Mucosa of gallbladder (tissue), 1 donor: ENCODE results near the gene MIA3. TPM values are rescaled to one million over a fixed set of nuclear protein-coding genes. Genes with fewer than 3 reads are reported as not detected.
A peak's percentile ranks its signal among the peaks of the same experiment; 100 is the strongest.
"Not testable (repeated sequence)": the region's sequence is repeated elsewhere in the genome, so short reads cannot be mapped to it uniquely, and the experiment has no call there.

Experiments
- DNase-seq: peaks from one replicate; pipeline ENCODE4 v3.0.0-alpha.2; 2020; ENCODE audit warnings: low spot score
- total RNA-seq: library from RNA; stranded (reverse); gene quantifications from one replicate; pipeline ENCODE4 v1.2.1, GENCODE V29; 2021
- donor health status: DM: no; HTN: no; CAD: no.

MIA3 gene
- total RNA-seq, 1 donor from 2014 or later, result 78.6 TPM

DNA sequence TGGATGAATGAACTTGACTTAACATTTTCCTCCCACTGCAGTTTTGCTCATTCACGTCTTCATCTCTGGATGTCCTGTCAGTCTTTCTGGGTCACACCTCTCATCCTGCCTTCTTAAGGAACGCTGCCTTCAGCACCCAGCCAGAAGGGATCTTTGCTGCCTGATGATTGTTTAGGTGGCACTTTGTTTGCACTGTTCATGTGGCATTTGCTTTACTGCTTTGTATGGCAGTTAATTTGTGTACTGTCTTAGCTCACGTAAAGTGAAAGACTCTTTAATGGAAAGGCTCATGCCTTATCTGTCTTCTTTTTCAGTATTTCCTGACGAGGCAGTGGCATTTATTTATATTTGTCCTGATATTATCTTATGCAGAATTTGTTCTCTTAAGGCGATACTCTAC, 4.9 kb downstream of the MIA3 start:
- no peak for DNase-seq

DNA sequence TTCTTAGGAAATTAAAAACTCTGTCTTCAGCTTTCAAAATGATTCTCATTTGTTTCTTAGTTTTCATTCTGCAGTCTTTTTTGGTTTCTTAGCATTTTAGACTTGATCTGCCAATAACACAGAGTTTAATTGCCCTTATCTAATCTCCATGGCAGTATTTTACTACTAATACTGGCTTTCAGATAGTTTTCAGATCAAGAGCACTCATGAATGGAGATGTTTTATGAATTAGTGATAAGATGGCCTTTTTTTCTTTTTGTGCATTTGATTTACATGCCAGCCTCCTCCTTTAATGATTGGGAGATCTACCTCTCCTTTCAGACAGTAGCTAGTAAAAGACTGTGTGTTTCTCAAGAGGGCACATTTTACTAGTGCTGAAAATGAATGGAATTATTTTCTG, 5.6 kb downstream of the MIA3 start:
- DNase-seq, result no peak

DNA sequence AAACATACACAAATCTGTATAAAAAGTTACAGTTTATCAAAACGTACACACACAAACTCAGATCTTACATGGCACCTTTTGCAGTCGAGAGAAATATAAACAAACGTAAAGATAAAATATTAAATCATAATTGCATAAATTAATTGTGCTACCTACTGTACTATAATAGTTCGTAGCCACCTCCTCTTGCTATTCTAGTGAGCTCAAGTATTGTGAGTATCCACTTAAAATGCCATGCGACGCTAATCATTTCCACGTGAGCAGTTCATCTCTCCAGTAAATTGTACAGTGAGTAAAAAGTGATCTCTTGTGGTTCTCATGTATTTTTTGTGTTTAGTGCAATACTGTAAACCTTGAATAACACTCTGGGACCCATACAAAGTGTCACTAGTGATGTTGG, 6.3 kb downstream of the MIA3 start:
- DNase-seq, result no peak

GRCh38 chr1:222627232-222627631, 9.3 kb downstream of the MIA3 start:
- DNase-seq, result no peak

DNA sequence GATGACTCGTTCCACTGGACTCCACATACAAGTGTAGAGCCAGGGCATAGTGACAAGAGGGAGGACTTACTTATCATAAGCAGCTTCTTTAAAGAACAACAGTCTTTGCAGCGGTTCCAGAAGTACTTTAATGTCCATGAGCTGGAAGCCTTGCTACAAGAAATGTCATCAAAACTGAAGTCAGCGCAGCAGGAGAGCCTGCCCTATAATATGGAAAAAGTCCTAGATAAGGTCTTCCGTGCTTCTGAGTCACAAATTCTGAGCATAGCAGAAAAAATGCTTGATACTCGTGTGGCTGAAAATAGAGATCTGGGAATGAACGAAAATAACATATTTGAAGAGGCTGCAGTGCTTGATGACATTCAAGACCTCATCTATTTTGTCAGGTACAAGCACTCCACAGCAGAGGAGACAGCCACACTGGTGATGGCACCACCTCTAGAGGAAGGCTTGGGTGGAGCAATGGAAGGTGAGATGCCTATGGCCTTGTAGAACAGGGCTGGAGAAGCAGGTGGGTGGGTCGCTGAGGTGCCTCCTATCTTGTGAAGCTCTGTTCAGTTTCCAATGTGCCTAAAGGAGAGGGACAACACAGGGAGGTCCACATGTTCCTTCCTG, 12.1 kb downstream of the MIA3 start:
- no peak for DNase-seq

GRCh38 chr1:222631611-222632208, 13.8 kb downstream of the MIA3 start:
- no peak for DNase-seq

DNA sequence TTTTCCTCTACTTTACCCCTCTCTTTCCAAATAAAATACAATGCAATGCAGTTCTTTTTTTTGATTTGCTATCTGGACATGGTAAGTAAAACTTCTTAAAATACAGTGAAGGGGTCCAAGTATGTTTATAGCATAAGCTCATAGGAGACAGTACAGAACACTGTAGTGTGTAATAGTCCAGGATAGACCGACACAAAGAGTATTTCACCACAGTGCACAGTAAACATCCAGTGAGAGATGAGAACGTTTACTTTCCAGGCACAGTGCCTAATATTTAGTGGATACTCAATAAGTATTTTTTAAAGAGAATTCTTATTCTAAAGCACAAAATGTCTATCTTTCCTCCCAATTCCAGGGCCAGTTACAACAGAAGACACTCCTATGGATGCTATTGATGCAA, 14.9 kb downstream of the MIA3 start:
- DNase-seq, result no peak

GRCh38 chr1:222634180-222635013, 16.5 kb downstream of the MIA3 start:
- DNase-seq, result peak; percentile 89

- DNase-seq, result no peak
These were observed 23.5 kb downstream of the MIA3 start for GRCh38 chr1:222641269-222641948.

DNA sequence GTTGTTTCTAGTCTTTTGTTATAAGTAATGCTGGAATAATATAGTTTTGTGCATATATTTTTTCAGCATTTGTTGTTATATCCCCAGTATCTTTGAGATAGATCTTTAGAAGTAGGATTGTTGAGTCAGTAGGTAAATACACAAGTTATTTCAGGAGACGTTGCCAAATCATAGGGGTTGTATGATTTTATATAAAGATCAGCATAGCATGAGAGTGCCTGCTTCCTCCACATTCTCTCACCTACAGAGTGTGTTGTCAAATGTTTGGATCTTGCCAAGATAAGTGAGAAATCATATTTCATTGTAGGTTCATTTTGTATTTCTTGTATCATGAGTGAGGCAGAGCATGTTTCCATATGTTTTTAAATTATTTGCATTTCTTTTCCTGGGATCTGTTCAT, 24.6 kb downstream of the MIA3 start:
- no peak for DNase-seq

GRCh38 chr1:222643606-222643937, 25.7 kb downstream of the MIA3 start:
- no peak for DNase-seq

DNA sequence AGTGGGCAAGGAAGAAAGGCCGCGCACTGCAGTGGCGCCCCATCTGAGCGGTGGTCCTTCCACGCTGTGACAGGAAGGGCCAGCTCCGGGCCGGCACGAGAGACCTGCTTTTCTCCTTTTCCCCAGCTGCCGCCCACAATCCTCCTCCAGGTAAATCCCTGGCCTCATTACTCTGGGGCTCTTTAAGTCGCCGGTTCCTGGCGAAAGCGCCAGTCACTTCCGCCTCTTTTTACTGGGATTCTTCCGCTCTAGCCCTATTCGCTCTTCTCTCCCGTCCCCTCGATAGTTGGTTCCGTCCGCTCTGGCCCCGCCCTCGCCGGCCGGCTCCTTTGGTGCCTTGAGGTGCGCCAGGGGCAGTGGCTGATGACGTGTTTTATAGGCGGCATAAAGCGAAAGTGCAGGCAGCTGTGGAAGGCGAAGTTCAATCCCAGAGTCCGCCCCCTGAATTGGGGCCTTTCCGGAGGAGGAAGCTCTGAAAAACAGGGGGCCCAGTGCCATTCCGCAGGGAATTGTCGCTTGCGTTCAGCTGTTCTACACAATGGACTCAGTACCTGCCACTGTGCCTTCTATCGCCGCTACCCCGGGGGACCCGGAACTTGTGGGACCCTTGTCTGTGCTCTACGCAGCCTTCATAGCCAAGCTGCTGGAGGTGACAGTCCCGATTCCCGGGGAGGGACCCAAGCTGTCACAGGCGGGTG, 26.2 kb downstream of the MIA3 start:
- peak; percentile 98 for DNase-seq

GRCh38 chr1:222644636-222644980, 26.7 kb downstream of the MIA3 start:
- no peak for DNase-seq

- no peak for DNase-seq
These were observed 34.8 kb downstream of the MIA3 start for GRCh38 chr1:222652676-222653075.

GRCh38 chr1:222653178-222653827, 35.4 kb downstream of the MIA3 start:
- DNase-seq, result no peak

DNA sequence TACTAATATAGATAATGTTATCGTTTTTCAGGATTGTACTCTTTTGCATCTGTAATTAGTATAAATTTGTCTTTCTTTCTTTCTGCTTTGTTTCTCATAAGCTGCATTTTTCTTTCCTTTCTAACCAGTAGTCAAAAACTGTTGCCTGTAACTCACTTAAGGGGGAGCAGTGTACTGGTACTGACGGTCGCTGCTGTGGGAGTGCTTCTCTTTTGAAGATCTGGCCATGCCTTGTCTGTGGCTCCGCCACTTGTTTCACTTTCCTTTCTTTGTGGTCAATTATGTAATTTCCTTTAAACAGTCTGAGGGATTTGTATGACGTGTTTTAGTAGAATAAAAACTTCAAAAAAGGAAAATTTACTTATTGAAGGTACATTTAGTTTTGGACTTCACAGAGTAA, 37.0 kb downstream of the MIA3 start:
- DNase-seq, result peak; percentile 45

DNA sequence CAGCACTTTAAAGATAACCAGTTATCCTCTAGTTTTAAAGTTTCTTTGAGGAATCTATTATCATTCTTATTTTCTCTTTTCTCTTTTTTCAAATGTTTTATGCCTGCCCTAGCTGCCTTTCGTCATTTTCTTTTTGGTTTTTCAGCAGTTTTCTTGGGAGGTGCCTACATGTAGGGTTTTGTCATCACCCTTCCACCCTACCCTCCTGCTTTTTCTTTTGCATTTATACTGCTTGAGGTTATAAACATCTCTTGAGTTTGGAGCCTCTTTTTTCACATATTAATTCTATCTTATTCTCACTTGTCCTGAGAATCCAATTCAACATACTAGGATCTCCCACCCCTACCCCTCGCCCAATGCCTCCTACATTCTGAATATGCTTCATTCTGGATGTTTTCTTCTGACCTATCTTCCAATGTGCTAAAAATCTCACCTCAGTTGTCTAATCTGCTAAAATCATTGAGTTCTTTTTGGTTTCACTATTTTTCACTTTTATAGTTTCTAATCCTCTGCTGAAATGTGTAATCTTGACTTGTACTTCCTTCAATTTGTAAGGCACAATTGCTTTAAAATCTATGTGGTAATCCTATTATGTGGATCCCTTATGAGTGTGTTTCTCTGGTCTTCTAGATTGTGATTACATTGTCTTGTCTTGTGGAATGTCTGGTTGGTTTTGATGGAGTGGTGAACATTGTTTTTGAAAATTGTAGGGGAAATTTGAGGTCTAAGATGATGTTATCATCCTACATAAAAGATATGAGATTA, 38.7 kb downstream of the MIA3 start:
- no peak for DNase-seq

- DNase-seq, result no peak
These were observed 40.0 kb downstream of the MIA3 start for GRCh38 chr1:222657899-222658298.

DNA sequence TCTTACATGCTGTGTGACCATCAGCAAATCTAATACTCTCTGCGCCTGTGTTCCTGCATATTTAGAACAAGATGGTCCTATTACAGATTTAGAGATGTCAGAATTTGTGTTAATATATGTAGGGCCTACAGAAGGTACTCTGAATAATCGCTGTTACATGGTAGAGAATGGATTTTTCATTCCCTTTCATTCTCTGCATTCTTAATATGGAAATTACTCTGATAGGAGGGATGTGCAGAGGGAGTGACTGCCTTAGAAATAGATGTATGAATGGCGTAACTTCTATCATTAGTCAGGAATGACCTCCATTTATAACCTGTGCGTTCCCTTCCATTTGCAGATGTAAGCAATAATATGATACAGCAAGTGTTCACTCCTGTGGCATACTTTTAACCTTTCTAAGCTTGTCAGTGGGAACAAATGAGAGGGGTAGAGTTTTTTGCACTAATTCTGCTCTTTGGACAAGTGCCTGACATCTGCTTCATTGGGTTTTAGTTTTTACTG, 45.6 kb downstream of the MIA3 start:
- no peak for DNase-seq

DNA sequence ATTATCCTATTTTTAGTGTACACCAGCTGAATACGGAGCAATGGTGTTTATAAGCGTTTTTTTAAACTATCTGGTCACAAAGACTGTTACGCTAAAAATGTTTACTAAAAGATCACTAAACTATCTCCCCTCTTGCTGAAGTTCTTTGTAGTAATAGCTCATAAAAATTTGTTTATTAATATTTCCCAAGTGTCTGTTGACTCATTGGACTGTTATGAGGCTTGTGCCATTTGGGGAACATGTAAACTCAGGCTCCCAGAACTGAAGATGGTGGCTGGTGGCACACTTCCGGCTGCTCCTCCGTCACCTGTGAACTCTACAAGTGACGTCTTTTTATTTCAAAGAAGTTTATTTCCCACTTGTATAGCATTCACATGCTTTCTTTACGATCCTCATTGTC, 48.1 kb downstream of the MIA3 start:
- DNase-seq, result no peak

DNA sequence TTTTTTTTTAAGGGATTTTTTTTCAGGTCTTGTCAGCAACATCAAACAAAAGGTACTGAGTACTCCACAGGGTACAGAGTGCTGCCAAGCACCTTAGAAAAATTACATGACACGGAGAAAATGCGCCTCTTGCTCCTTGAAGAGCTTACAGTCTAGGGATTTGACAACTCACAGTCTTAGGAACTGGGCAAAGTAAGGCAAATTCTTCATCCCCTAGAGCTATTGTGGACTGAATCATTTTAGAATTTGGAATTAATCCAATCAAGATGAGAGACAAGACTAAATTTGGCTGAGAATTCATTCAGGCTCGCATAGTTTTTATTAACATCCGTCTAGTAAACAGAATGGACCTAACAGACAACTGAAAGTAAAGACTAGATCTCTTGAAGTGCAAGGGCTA, 50.3 kb downstream of the MIA3 start:
- not testable (repeated sequence) for DNase-seq
